GM19240 (cell line): ENCODE results near the gene SIRPB1.
"Not testable (repeated sequence)": the region's sequence is repeated elsewhere in the genome, so short reads cannot be mapped to it uniquely, and the experiment has no call there.

Source experiments
- DNase-seq: peaks from one replicate; pipeline ENCODE4 v3.0.0; 2011; ENCODE audit warnings: low spot score; ENCODE audit not compliant: insufficient read length

Gene SIRPB1

GRCh38 chr20:1637226-1637625 lies 17.4 kb upstream of the SIRPB1 start:
- no peak for DNase-seq

GRCh38 chr20:1636621-1637020 lies 16.8 kb upstream of the SIRPB1 start:
- no peak for DNase-seq

GRCh38 chr20:1635291-1635979 lies 15.6 kb upstream of the SIRPB1 start:
- DNase-seq, result no peak

GRCh38 chr20:1633535-1633934 lies 13.7 kb upstream of the SIRPB1 start:
- no peak for DNase-seq

- DNase-seq, result no peak
Observed at GRCh38 chr20:1632178-1632577, 12.4 kb upstream of the SIRPB1 start.

- no peak for DNase-seq
Observed at GRCh38 chr20:1631309-1632151, 11.7 kb upstream of the SIRPB1 start.

GRCh38 chr20:1630186-1630585 lies 10.4 kb upstream of the SIRPB1 start:
- DNase-seq, result no peak

- DNase-seq, result no peak
Observed at GRCh38 chr20:1629321-1629720, 9.5 kb upstream of the SIRPB1 start.

GRCh38 chr20:1628621-1629020 lies 8.8 kb upstream of the SIRPB1 start:
- no peak for DNase-seq

GRCh38 chr20:1627200-1627550 lies 7.4 kb upstream of the SIRPB1 start:
- no peak for DNase-seq

GRCh38 chr20:1626528-1627199 lies 6.9 kb upstream of the SIRPB1 start:
- DNase-seq, result no peak

GRCh38 chr20:1625083-1625690 lies 5.4 kb upstream of the SIRPB1 start:
- no peak for DNase-seq

GRCh38 chr20:1623501-1624205 lies 3.8 kb upstream of the SIRPB1 start:
- DNase-seq, result no peak

- no peak for DNase-seq
Observed at GRCh38 chr20:1622450-1622849, 2.6 kb upstream of the SIRPB1 start.

GRCh38 chr20:1621316-1621715 lies 1.5 kb upstream of the SIRPB1 start:
- no peak for DNase-seq

- DNase-seq, result no peak
Observed at GRCh38 chr20:1618954-1619540, 762 bp downstream of the SIRPB1 start.

- DNase-seq, result no peak
Observed at GRCh38 chr20:1618479-1618878, 1.3 kb downstream of the SIRPB1 start.

GRCh38 chr20:1616858-1617434 lies 2.9 kb downstream of the SIRPB1 start:
- DNase-seq, result no peak

- not testable (repeated sequence) for DNase-seq
Observed at GRCh38 chr20:1610404-1610803, 9.4 kb downstream of the SIRPB1 start.

GRCh38 chr20:1608678-1609347 lies 11.0 kb downstream of the SIRPB1 start:
- DNase-seq, result not testable (repeated sequence)
